CD14-positive monocyte (primary cell): ENCODE measurements around the gene SH3RF3. TPM values are rescaled to one million over a fixed set of nuclear protein-coding genes. Genes with fewer than 3 reads are reported as not detected.

Experiments
- DNase-seq, 3 donors: peaks; one replicate each; pipeline ENCODE4 v3.0.0-alpha.2; 2011 to 2022
- H2AFZ ChIP-seq: 2 replicates; pipeline ENCODE4 v1.6.0; 2012; ENCODE audit warnings: mild to moderate bottlenecking, low read depth, low read length, inconsistent platforms; ENCODE audit not compliant: insufficient read depth, poor library complexity, severe bottlenecking
- H3K27ac ChIP-seq, 2 donors: 1 replicate in 1 of 2; 2 replicates in 1 of 2; pipeline ENCODE4 v1.5.1; 2012 to 2013; ENCODE audit warnings: low read length in 2 of 2, control low read depth in 1 of 2, inconsistent platforms in 1 of 2, low read depth in 1 of 2, mild to moderate bottlenecking in 1 of 2
- H3K27me3 ChIP-seq, 2 donors: one replicate each; pipeline versions ENCODE4 v1.6.0 to v1.6.1; 2011 to 2013; ENCODE audit warnings: low read length in 2 of 2; ENCODE audit not compliant: control insufficient read depth in 2 of 2, insufficient read depth in 2 of 2
- H3K36me3 ChIP-seq, 2 donors: replicated peaks in 1 of 2; 1 replicate in 1 of 2; 2 replicates in 1 of 2; pipeline versions ENCODE4 v1.5.1 to v1.6.1; 2012 to 2013; ENCODE audit warnings: low read length in 2 of 2, control low read depth in 1 of 2, inconsistent platforms in 1 of 2, mild to moderate bottlenecking in 1 of 2; ENCODE audit not compliant: insufficient read depth in 2 of 2, control insufficient read depth in 1 of 2
- H3K4me1 ChIP-seq, 2 donors: 1 replicate in 1 of 2; 2 replicates in 1 of 2; pipeline versions ENCODE4 v1.5.1 to v1.6.1; 2012 to 2013; ENCODE audit warnings: low read length in 2 of 2, control low read depth in 1 of 2, inconsistent platforms in 1 of 2, mild to moderate bottlenecking in 1 of 2, moderate library complexity in 1 of 2; ENCODE audit not compliant: insufficient read depth in 2 of 2, control insufficient read depth in 1 of 2
- H3K4me2 ChIP-seq: replicated peaks from 2 replicates; pipeline ENCODE3; 2012; ENCODE audit warnings: low read length, moderate library complexity, mild to moderate bottlenecking; ENCODE audit not compliant: poor library complexity, severe bottlenecking; ENCODE audit errors: extremely low read depth
- H3K4me3 ChIP-seq, 3 experiments: fragments of 200-600 bp in 1 of 3; sonication (generic) in 1 of 3; replicated peaks in 1 of 3; 1 replicate in 2 of 3; 2 replicates in 1 of 3; pipeline ENCODE4 v1.5.1; 2011 to 2013; ENCODE audit warnings: low read length in 3 of 3, mild to moderate bottlenecking in 3 of 3, control low read depth in 2 of 3, low read depth in 2 of 3, inconsistent platforms in 1 of 3, moderate library complexity in 1 of 3
- H3K79me2 ChIP-seq: 2 replicates; pipeline ENCODE4 v1.6.0; 2012; ENCODE audit warnings: mild to moderate bottlenecking, control low read depth, inconsistent platforms, low read length, moderate library complexity; ENCODE audit not compliant: insufficient read depth
- H3K9ac ChIP-seq: 2 replicates; pipeline ENCODE4 v1.6.0; 2017; ENCODE audit warnings: low read length, mild to moderate bottlenecking; ENCODE audit not compliant: insufficient read depth, poor library complexity, severe bottlenecking
- H3K9me3 ChIP-seq, 2 donors: replicated peaks in 1 of 2; 1 replicate in 1 of 2; 2 replicates in 1 of 2; pipeline versions ENCODE4 v1.5.1 to v1.6.1; 2012 to 2013; ENCODE audit warnings: low read length in 2 of 2, control low read depth in 1 of 2; ENCODE audit not compliant: control insufficient read depth in 1 of 2, insufficient read depth in 1 of 2
- H4K20me1 ChIP-seq: 2 replicates; pipeline ENCODE4 v1.6.0; 2012; ENCODE audit warnings: mild to moderate bottlenecking, low read length, control low read depth, moderate library complexity; ENCODE audit not compliant: insufficient read depth
- H3K27ac Mint-ChIP-seq, 7 donors: one replicate each; pipeline ENCODE4 v1.8.0; 2020; ENCODE audit warnings: mild to moderate bottlenecking in 7 of 7, mixed read lengths in 7 of 7, moderate library complexity in 6 of 7, inconsistent platforms in 2 of 7
- H3K27me3 Mint-ChIP-seq, 3 donors: one replicate each; pipeline ENCODE4 v1.8.0; 2021 to 2022; ENCODE audit warnings: low read depth in 3 of 3, mild to moderate bottlenecking in 3 of 3, mixed read lengths in 3 of 3, moderate library complexity in 3 of 3, inconsistent platforms in 1 of 3
- H3K36me3 Mint-ChIP-seq, 2 donors: one replicate each; pipeline ENCODE4 v1.8.0; 2020; ENCODE audit warnings: mixed read lengths in 2 of 2, inconsistent platforms in 1 of 2, mild to moderate bottlenecking in 1 of 2
- H3K4me1 Mint-ChIP-seq: one replicate; pipeline ENCODE4 v1.8.0; 2020; ENCODE audit warnings: mild to moderate bottlenecking, mixed read lengths
- H3K4me3 Mint-ChIP-seq, 2 donors: one replicate each; pipeline ENCODE4 v1.8.0; 2020; ENCODE audit warnings: mild to moderate bottlenecking in 2 of 2, mixed read lengths in 2 of 2, moderate library complexity in 1 of 2
- H3K9me3 Mint-ChIP-seq, 7 donors: one replicate each; pipeline ENCODE4 v1.8.0; 2020 to 2022; ENCODE audit warnings: mixed read lengths in 7 of 7, mild to moderate bottlenecking in 6 of 7, moderate library complexity in 6 of 7, inconsistent platforms in 2 of 7
- CTCF ChIP-seq: fragments of 200-600 bp; IDR thresholded peaks from one replicate; pipeline ENCODE4 v1.8.0; 2022; ENCODE audit warnings: antibody characterized with exemption, mild to moderate bottlenecking
- WGBS: methylation state at CpG from one replicate; pipeline ENCODE4 v1.1.5; 2013; ENCODE audit warnings: missing lambda C conversion rate; ENCODE audit not compliant: insufficient coverage; 5-methylcytosine and 5-hydroxymethylcytosine counted together
- intact Hi-C, 2 donors: fragments of 100-400 bp; cut with micrococcal nuclease; formaldehyde crosslinking; loops; one replicate each; pipeline versions ENCODE4 v1.15.0 to v1.15.1; 2023
- polyA plus RNA-seq, 3 donors: library from polyadenylated mRNA; depleted of rRNA in 1 of 3; unstranded in 2 of 3; stranded (reverse) in 1 of 3; fragments of 300-500 nt in 2 of 3; fragments of >200 nt in 1 of 3; fragmentation: Illumina TruSeq in 2 of 3; gene quantifications; 1 replicate in 2 of 3; 2 replicates in 1 of 3; pipeline ENCODE4 v1.2.3, GENCODE V29; 2012 to 2021

SH3RF3 gene
- polyA plus RNA-seq, 3 donors: 0.25 to 0.75 (median 0.34) TPM

- intact Hi-C loops: no loop called here
- Mint-ChIP-seq H3K36me3 (no peaks in the 10 kb centered on the region), H3K27ac (no peak overlapping the region), H3K9me3 (peaks cover 3 to 11% (median 9%) of the 10 kb centered on the region in 7 donors), H3K4me1 (peaks cover 11% of the 10 kb centered on the region), H3K4me3 (no peak overlapping the region), H3K27me3 (peaks cover 4 to 10% (median 4%) of the 10 kb centered on the region in 3 donors)
- H3K4me1 ChIP-seq: peaks cover 10 to 11% of the 10 kb centered on the region in 2 donors
- TF ChIP-seq CTCF: no peak
- H3K4me3 ChIP-seq: no peak overlapping the region
- WGBS: 73% methylated on average over 3 of the region's 7 CpGs
- no peak overlapping the region for H3K9ac ChIP-seq
- H3K9me3 ChIP-seq: peaks cover 6 to 7% of the 10 kb centered on the region in 2 donors
- peaks cover 0 to 3% of the 10 kb centered on the region in 2 donors for H3K27me3 ChIP-seq
- H3K4me2 ChIP-seq: no peak overlapping the region
- H3K27ac ChIP-seq: no peak overlapping the region
- no peaks in the 10 kb centered on the region for H4K20me1 ChIP-seq
- H3K79me2 ChIP-seq: no peaks in the 10 kb centered on the region
- DNase-seq: no peak
- no peaks in the 10 kb centered on the region for H3K36me3 ChIP-seq
- no peak overlapping the region for H2AFZ ChIP-seq
These were observed 30.1 kb upstream of the SH3RF3 start for GRCh38 chr2:109098921-109099273.

GRCh38 chr2:109102588-109103233 lies 26.3 kb upstream of the SH3RF3 start:
- Histone ChIP-seq H3K36me3 (no peaks in the 10 kb centered on the region), H3K27me3 (peaks cover 0 to 3% of the 10 kb centered on the region in 2 donors), H3K79me2 (no peaks in the 10 kb centered on the region), H3K9ac (no peak overlapping the region), H3K4me2 (no peak overlapping the region), H2AFZ (no peak overlapping the region), H3K9me3 (no peaks in the 10 kb centered on the region), H3K4me3 (no peak overlapping the region), H3K4me1 (peaks cover 10 to 11% of the 10 kb centered on the region in 2 donors), H4K20me1 (no peaks in the 10 kb centered on the region), H3K27ac (no peak overlapping the region)
- peaks cover 11% of the 10 kb centered on the region for H3K4me1 Mint-ChIP-seq
- H3K27me3 Mint-ChIP-seq: peaks cover 3 to 13% (median 7%) of the 10 kb centered on the region in 3 donors
- no peak for DNase-seq
- H3K36me3 Mint-ChIP-seq: no peaks in the 10 kb centered on the region
- TF ChIP-seq CTCF: no peak
- H3K4me3 Mint-ChIP-seq: no peak overlapping the region
- H3K9me3 Mint-ChIP-seq: peaks cover 0 to 4% (median 1%) of the 10 kb centered on the region in 7 donors
- WGBS: 36% methylated on average over 7 of the region's 10 CpGs
- no peak overlapping the region for H3K27ac Mint-ChIP-seq
- intact Hi-C loops: no loop called here
